HG03060 (cell line): ENCODE measurements around the gene VPS33B.

ENCODE experiments used
- ATAC-seq: cut with Tn5 transposase; IDR thresholded peaks from one replicate; pipeline ENCODE4 v1.9.1; 2021; ENCODE audit warnings: low read depth, moderate number of reproducible peaks; ENCODE audit not compliant: unreplicated experiment

The VPS33B gene

DNA sequence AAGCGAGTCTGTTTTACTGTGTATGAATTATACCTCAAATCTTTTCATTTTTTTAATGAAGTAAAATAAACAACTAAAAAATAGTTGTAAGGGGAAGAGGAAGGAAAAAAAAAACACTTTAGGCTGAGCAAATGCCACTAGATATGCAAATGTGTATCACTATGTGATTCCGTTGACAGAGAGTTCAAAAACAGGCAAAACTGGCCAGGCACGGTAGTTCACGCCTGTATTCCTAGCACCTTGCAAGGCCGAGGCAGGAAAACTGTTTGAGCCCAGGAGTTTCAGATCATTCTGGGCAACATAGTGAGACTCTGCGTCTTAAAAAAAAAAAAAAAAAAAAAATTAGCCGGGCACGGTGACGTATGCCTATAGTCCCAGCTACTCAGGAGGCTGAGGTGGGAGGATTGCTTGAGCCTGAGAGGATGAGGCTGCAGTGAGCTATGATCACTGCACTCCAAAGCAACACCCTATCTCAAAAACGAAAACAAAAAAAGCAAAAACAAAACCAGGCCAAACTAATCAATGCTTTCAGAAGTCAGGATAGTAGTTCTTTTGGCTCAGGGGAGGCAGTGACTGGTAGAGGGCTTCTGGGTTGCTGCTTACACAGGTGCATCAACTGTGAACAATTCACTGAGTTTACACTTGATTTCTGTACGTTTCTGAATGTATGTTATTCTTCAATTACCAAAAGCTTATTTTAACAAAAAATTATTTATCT, 35.4 kb downstream of the VPS33B start:
- ATAC-seq: no peak

DNA sequence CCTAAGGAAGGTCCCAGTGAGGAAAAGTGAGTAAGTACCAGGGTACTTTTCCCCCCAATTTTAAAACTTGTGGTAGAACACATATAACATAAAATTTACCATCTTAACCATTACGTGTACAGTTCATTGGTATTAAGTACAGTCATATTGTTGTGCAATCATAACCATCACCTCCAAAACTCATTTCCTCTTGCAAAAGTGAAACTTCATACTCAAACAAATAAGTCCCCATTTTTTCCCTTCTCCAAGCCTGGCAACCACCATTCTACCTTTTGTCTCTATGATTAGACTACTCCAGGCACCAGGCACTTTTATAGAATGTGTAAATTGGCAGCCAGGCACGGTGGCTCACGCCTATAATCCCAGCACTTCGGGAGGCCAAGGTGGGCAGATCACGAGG, 40.3 kb downstream of the VPS33B start:
- no peak for ATAC-seq

DNA sequence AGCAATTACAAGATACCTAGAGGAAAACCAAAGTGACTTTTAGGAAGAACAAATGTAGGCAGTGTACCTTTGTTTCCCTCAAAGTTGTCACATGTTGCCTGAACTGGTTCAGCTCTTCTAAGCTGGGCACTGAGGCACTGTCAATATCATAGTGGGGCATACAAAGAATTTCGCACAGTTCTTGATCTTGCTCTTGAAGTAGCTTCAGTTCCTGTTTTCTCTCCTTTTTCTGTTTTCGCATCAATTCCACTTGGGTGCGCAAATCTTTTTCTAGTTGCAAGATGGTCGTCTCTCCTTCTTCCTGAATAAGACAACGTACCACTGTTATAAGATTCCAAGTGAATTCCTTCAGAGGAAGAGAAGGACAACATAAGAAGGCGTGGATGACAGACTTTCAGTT, 40.7 kb downstream of the VPS33B start:
- ATAC-seq: no peak

DNA sequence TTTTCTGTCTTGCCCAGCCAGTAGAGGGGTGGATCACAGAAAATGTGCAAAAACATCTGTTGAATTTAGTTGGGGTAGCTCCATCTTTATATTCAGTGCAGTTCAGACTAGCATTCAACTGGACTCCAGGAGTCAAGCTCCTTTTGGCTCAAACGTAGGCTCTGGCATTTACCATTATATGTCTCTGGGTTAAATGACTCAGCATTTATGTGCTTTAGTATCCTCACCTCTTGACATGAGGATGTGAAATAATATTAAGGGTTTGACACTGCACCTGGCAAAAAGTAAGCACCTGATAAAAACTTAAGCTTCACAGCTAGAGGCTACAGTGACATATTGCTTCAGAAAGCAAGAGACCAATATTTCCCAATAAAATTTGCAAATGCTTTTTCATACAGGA, 42.8 kb downstream of the VPS33B start:
- ATAC-seq: no peak

DNA sequence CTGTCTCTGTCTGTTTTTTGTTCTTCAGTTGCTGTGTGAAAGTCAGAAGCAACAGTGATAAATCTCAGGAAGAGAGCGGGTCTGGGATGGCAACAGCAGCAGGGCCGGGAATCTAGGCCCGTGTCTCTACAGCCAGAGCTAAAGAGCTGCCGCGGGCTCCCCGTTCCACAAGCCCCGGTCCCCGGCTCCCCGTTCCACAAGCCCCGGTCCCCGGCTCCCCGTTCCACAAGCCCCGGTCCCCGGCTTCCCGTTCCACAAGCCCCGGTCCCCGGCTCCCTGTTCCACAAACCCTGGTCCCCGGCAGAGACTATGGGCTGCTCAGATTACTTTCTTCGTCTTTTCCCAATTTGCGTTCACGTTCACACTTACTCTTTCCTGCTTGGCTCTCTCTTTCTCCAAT, 48.2 kb downstream of the VPS33B start:
- ATAC-seq: no peak

DNA sequence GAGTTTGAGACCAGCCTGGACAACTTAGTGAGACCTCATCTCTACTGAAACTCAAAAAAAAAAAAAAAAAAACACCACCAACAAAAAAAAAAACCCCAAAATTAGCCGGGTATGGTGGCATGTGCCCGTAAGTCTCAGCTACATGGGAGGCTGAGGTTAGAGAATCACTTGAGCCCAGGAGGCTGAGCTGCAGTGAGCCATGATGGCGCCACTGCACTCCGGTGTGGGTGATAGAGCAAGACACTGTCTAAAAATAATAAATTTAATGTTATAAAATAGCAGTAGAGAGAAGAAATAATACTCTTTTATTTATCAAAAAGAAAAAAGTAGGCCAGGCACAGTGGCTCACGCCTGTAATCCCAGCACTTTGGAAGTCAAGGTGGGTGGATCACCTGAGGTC, 50.3 kb downstream of the VPS33B start:
- no peak for ATAC-seq

DNA sequence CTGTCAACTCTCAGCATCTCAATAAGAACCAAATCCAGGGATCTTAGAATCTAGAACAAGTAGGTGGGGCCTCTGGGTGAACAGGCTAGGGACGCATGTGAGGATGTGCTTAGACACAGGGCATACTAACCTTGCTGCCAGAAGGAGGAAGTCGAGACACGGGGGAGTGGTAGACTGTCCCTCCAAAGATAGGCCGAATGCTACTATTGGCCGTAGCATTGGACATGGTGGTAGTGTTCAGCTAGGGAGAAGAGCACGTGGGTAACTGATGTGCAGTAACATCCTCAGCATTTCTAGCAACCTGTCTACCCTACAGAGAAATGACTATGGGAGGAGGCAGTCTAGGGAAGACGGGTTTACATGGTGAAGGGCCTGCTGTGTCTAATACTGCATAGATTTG, 52.1 kb downstream of the VPS33B start:
- no peak for ATAC-seq

DNA sequence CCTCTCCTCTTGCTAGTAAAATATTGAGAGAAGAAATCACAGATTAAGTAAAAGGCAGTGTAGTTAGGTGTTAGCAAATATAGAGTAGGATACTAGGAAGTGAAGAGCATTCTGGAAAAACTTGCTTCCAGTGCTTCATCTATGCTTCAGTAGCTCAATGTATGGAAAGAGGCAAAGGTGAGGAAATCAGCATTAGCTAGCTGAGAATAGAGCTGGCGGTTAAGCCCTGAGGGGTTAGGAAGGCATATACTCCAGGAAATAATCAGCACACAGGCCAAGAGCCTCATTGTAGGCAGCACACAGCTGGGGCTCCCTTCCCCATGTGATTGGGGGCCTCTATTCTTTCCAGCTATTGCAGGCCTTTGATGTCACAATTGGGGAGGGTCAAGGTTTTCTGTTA, 54.0 kb downstream of the VPS33B start:
- ATAC-seq: no peak

DNA sequence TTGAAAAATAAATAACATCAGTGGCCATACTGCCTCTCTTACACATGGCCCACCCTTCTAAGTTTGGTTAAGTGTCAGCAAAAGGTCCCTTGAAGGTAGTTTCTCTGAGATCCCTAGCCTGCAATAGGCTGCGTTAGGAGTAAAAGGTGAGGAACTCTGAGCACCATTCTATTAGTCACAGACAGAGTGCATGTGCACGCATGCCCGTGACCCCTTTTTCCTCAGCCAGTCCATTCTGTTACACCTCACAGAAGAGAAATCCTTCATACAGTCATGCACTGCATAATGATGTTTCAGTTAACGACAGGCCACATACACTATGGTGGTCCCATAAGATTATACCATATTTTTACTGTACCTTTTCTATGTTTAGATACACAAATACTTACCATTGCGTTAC, 55.2 kb downstream of the VPS33B start:
- no peak for ATAC-seq

DNA sequence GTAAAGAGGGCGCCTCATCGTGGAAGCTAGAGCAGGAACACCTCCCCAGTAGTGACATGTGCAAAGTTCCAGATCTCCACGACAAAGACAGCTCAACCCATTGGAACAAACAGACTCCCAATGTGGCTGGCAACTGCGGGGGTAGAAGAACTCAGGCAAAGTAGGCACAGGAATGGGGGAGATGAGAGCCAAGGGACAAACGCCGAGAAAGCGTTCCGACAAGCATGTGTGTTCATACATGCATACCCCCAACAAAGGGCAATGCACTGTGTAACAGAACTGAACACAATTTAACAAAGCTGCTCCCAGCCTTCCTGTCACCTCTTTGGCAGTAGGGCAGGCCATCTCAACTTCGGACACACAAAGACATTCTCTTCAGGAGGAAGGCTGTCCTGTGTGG, 56.1 kb downstream of the VPS33B start:
- no peak for ATAC-seq

DNA sequence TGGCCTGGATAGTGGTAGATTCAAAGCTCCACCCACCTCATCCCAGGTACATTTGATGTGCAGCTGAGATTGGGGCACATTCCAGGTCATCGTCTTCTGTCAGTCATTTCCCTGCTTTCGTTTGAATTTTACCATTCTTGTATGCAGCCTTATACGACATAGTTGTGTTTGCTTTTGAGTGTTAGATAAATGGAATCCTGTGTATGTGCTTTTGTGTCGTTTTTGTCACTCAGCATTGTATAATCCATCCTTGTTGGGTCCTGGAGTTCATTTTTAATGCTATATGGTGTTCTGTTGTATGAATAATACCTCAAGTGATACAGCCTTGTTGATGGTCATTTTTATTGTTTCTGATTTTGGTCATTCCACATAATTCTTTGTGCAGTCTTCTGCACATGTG, 60.4 kb downstream of the VPS33B start:
- ATAC-seq: no peak

DNA sequence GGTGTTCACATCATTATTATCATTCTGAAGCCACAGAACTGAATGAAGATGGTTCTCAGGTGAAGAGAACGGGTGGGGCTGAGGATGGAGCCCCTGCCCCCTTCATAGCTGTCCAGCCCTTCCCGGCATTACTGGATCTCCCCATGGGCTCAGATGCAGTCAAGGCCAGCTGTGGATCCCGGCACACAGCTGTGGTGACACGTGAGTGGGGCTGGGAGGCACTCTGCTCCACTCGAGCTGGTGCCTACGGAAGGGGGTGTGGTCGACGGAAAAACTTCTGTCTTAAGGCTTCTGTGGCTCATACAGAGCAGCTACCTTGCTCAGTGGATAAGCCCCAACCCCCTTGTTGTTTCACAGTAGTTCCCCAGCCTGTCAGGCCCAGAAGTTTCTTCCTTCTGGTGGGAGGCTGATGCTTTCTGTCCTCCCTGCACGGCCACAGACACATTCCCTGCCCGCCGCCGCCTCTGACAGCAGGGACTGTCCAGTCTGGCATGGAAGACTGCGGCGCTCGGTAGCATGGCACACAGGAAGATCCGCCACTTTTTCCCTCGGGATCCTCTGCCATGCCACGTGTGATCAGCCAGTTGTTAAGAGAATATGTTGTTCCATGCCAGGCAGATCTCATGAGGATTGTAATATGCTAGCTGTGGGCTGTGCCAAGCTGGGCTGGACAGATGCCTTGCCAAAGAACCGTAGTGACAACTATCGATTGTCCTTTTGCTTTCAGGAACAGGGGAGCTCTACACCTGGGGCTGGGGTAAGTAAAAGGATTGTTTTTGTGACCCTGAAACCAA, 61.9 kb downstream of the VPS33B start:
- ATAC-seq: no peak

DNA sequence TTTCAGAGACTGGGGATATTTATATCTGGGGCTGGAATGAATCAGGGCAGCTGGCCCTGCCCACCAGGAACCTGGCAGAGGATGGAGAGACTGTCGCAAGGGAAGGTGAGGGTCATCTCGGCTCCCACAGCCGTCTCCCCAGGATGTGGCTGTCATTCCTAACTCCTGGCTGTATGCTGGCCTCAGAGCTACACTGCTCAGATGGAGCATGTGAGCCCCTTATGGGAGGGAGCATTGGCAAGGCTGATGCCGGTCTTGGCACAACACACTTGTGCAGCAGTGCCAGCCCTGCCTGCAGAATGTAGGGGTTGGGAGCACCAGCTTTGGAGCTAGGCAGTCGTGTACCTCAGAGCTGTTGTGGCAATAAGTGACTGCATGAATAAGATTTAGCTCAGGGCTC, 62.5 kb downstream of the VPS33B start:
- no peak for ATAC-seq

DNA sequence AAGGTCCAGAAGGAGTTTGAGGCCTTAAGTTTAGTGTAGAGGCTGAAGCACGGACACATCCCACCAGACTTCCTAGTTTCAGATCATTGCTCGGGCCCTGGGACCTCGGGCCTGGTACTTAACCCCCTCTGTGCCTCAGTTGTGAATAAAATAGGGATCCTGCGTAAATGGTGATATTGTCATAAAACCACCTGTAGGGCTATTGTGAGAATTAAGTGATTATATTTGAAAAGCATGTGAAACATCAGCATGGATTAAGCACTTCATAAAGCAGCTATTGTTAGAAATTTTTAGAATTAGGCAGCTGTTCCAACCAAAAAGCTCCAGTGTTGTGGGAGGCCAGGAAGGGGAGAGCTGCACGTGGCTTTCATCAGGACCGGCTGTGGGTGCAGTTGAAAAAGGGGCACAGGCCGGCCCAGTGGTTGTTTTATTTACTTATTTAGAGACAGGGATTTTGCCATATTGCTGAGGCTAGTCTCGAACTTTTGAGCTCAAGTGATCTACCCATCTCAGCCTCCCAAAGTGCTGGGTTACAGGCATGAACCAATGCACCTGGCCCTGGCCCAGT, 63.3 kb downstream of the VPS33B start:
- no peak for ATAC-seq

DNA sequence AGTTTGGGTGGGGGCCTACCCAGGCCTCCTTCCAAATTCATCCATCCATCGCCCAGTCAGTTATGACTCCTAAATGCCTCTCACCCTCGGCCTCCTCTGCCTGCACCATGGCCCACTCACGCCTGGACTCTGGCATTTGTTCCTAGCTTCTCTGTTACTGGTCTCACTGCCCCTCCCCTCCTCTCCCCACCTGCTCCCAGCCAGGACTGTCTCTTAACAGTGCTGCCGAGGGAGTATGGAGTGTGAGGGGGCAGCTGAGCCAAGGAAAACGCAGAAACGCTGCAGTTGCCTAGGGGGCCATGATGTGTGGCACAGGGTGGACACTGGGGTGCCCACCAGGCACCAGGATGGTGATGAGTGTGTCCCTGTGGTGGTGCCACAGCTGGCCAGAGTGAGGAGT, 64.6 kb downstream of the VPS33B start:
- ATAC-seq: no peak

DNA sequence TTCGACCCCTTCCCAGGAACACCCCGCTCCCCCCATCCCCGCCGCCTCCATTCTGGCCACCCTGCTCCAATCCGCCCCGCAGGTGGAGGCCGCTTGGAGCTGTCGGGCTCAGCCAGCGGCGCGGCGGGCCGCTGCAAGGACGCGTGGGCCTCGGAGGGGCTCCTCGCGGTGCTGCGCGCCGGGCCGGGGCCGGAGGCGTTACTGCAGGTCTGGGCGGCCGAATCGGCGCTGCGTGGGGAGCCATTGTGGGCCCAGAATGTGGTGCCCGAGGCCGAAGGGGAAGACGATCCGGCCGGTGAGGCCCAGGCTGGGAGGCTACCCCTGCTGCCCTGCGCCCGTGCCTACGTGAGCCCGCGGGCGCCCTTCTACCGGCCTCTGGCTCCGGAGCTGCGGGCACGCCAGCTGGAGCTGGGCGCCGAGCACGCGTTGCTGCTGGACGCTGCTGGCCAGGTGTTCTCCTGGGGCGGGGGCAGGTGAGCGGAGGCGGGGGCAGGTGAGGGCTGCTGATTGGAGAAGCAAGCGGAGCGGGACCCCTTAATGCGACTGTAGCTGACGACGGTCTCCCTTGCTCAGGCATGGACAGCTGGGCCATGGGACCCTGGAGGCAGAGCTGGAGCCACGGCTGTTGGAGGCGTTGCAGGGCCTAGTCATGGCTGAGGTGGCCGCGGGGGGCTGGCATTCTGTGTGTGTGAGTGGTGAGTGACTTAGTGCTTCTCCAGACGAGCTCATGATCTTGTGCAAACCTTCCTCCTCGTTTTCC, 65.2 kb downstream of the VPS33B start:
- ATAC-seq: no peak

DNA sequence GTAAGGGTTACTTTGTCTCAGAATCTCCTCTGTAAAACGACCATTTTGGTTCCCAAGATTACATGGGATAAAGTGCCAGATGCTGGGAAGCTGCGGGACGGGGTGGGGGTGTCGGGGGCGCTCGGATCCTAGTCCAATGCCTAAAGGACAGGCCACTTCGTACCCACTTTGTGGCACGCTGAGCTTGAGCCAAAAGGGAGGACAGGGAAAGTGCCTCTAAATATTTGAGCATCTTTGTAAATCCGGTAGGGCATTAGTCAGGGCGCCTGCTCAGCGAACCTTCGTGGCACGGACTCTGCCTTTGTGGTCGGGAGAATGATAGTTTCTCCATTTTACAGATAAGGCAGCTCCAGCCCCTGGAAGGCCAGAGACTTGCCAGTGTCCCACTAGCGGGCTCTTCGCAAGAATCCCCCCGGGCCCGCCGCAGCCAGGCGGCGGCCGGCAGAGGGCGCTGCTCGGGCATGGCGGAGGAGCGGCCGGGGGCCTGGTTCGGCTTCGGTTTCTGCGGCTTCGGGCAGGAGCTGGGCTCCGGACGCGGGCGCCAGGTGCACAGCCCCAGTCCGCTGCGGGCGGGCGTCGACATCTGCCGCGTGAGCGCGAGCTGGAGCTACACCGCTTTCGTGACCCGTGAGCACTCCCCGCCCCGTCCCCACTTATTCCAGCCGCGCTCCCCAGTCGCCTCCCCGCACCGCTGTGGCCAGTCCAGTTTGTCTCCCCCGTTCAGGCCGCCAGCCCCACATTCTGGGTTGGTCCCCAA, 65.9 kb downstream of the VPS33B start:
- ATAC-seq: no peak

DNA sequence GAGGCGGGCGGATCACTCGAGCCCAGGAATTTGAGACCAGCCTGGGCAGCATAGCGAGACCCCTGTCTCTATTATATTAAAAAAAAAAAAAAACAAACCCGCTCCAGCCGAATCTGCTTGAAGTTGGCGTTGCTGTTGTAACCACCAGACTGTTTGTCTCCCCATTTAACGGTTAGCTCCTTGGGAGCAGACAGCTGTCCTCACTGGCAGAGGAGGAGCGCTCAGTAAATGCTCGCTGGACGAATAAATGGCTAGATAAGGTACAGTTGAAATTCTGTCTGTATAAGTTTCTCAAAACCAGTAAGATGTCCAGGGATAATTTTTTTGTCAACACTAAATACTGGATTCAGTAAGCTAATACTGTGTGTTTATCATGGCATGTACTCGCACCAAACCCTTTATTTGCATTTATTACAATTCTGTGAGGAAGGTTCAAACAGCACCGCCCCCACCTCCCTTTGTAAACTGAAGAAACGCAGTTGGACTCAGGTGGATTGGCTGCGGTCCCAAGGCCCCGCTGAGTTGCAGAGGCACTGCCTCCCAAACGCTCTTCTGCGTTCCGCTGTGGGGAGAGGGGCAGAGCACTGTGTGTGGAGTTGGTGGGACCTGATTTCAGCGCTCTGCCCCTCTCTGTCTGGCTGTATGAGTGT, 66.6 kb downstream of the VPS33B start:
- no peak for ATAC-seq

DNA sequence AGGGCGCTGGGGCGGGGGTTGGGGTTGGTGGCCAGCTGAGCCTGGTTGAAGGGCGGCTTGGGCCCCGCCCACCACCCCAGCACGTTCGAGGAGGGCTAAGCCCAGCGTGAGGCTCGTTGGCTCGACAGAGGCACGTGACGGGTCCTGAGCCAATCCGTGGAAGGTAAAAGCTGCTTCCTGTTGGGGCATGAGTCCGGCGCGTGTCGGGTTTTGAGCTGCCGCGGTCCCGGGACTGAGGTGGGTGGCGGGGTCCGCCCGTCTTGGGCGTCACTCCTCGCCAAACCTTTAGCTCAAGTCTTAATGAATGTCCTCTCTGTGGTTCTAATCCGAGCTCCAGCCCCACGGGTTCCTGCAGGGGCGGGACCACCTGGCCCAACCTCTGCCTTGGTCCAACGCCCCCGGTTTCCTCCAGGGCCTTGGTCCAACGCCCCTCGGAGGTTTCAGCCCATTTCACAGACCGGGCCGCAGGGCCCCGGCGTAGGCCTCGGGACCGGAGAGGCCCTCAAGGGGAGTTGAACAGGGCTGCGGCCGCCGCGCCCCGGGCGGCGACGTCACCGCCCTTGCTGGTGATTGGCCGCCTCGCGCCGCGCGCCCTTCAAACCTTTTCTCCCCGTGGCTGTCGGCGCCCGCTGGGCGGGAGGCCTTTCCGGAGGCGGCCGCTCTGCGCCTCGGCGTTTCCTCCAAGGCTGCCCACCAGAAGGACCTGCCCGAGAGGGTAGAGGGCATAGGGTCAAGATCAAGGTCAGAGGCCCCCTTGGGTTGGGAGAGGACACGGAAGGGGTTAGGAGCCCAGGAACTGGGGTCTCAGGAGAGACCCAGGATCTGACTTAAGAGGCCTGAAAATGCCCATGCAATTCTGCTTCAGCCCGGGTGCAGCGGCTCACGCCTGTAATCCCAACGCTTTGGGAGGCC, 67.4 kb downstream of the VPS33B start, which contains the start of gene RCCD1:
Gene RCCD1 (plus strand): TSS at position 173 of the 912 bp plus-strand sequence. CDS start 1,851 bp downstream, outside the sequence.
- ATAC-seq: peak; percentile 87
